Neural cell (in vitro differentiated cells): Measurements from ENCODE around the gene DPP3. TPM values are rescaled to one million over a fixed set of nuclear protein-coding genes. Genes with fewer than 3 reads are reported as not detected.

ENCODE experiments used
- H2AFZ ChIP-seq: fragments of 200-600, 300-800 bp; sonication (generic), shearing (Covaris generic); 2 replicates; pipeline ENCODE4 v1.6.0; 2014; ENCODE audit warnings: low read depth, mild to moderate bottlenecking, antibody characterized with exemption, low read length, moderate library complexity
- H3F3A ChIP-seq: fragments of 200-600 bp; shearing (Covaris generic); 2 replicates; pipeline ENCODE4 v1.6.1; 2016; ENCODE audit warnings: mild to moderate bottlenecking, moderate library complexity, mixed read lengths, antibody characterized with exemption, low read length; ENCODE audit not compliant: insufficient read depth, poor library complexity, severe bottlenecking
- H3K27ac ChIP-seq: fragments of 200-600, 300-800 bp; sonication (generic), shearing (Covaris generic); 2 replicates; pipeline ENCODE4 v1.5.1; 2014; ENCODE audit warnings: mild to moderate bottlenecking, low read length, moderate library complexity
- H3K27me3 ChIP-seq: fragments of 300-800, 200-600 bp; sonication (generic), shearing (Covaris generic); 2 replicates; pipeline ENCODE4 v1.6.0; 2014; ENCODE audit warnings: mild to moderate bottlenecking, low read depth, low read length, moderate library complexity; ENCODE audit not compliant: insufficient read depth
- H3K36me3 ChIP-seq: fragments of 300-800, 200-600 bp; sonication (generic), shearing (Covaris generic); 2 replicates; pipeline ENCODE4 v1.5.1; 2014; ENCODE audit warnings: mild to moderate bottlenecking, antibody characterized with exemption, low read length, moderate library complexity; ENCODE audit not compliant: insufficient read depth
- H3K4me2 ChIP-seq: fragments of 300-800, 200-600 bp; sonication (generic), shearing (Covaris generic); 2 replicates; pipeline ENCODE4 v1.6.0; 2014; ENCODE audit warnings: mild to moderate bottlenecking, low read length
- H3K4me3 ChIP-seq: fragments of 300-800, 200-600 bp; sonication (generic), shearing (Covaris generic); 2 replicates; pipeline ENCODE4 v1.5.1; 2014; ENCODE audit warnings: mild to moderate bottlenecking, low read length, moderate library complexity
- H3K79me2 ChIP-seq: fragments of 200-600 bp; shearing (Covaris generic); replicated peaks from 2 replicates; pipeline ENCODE4 v1.6.0; 2014; ENCODE audit warnings: mild to moderate bottlenecking, low read length, moderate library complexity; ENCODE audit not compliant: insufficient read depth
- H3K9ac ChIP-seq: fragments of 300-800, 200-600 bp; sonication (generic), shearing (Covaris generic); 2 replicates; pipeline ENCODE4 v1.6.1; 2016; ENCODE audit warnings: mild to moderate bottlenecking, low read length, mixed read lengths
- H3K9me2 ChIP-seq: fragments of 200-600 bp; shearing (Covaris generic); 2 replicates; pipeline ENCODE4 v1.6.1; 2016; ENCODE audit warnings: mild to moderate bottlenecking, low read length, mixed read lengths; ENCODE audit not compliant: insufficient read depth
- H3K9me3 ChIP-seq: fragments of 200-600, 300-800 bp; sonication (generic), shearing (Covaris generic); 2 replicates; pipeline ENCODE4 v1.6.1; 2016; ENCODE audit warnings: mild to moderate bottlenecking, mixed run types, low read length, moderate library complexity, mixed read lengths
- H4K20me1 ChIP-seq: fragments of 200-600 bp; shearing (Covaris generic); 2 replicates; pipeline ENCODE4 v1.6.1; 2016; ENCODE audit warnings: mild to moderate bottlenecking, mixed run types; ENCODE audit not compliant: insufficient read depth
- EP300 ChIP-seq: fragments of 450-650 bp; conservative IDR thresholded peaks from 2 replicates; pipeline ENCODE4 v1.6.1; 2014; ENCODE audit warnings: antibody characterized with exemption, mild to moderate bottlenecking, moderate library complexity; ENCODE audit not compliant: poor library complexity, severe bottlenecking
- EZH2 ChIP-seq: fragments of 200-600, 300-800 bp; shearing (Covaris generic), sonication (generic); IDR thresholded peaks from 2 replicates; pipeline ENCODE4 v1.6.1; 2014; ENCODE audit warnings: antibody characterized with exemption, low read length, borderline replicate concordance, mild to moderate bottlenecking; ENCODE audit not compliant: insufficient read depth, poor library complexity, severe bottlenecking
- MXI1 ChIP-seq: fragments of 450-650 bp; conservative IDR thresholded peaks from 2 replicates; pipeline ENCODE4 v1.6.1; 2014; ENCODE audit warnings: antibody characterized with exemption, mild to moderate bottlenecking; ENCODE audit not compliant: poor library complexity, severe bottlenecking
- POLR2AphosphoS5 ChIP-seq: IDR thresholded peaks from 2 replicates; pipeline ENCODE4 v1.6.1; 2012
- RAD21 ChIP-seq: fragments of 450-650 bp; conservative IDR thresholded peaks from 2 replicates; pipeline ENCODE4 v1.6.1; 2014; ENCODE audit warnings: antibody characterized with exemption, mild to moderate bottlenecking, moderate library complexity
- REST ChIP-seq: IDR thresholded peaks from 2 replicates; pipeline ENCODE4 v1.6.1; 2012; ENCODE audit warnings: borderline replicate concordance
- SMC3 ChIP-seq: fragments of 450-650 bp; conservative IDR thresholded peaks from 2 replicates; pipeline ENCODE4 v1.6.1; 2014; ENCODE audit warnings: antibody characterized with exemption, mild to moderate bottlenecking, moderate library complexity; ENCODE audit not compliant: poor library complexity
- TAF1 ChIP-seq: IDR thresholded peaks from 2 replicates; pipeline ENCODE4 v1.6.1; 2012; ENCODE audit warnings: low read depth
- polyA plus RNA-seq: library from polyadenylated mRNA; depleted of rRNA; stranded (reverse); fragments of >200 nt; gene quantifications from 2 replicates; pipeline ENCODE4 v1.2.3, GENCODE V29; 2014
- TF ChIP-seq, protein P1 (sequence below): fragments of 450-650 bp; IDR thresholded peaks from 2 replicates; pipeline ENCODE4 v1.5.1; 2014; ENCODE audit warnings: antibody characterized with exemption, mild to moderate bottlenecking, moderate library complexity; ENCODE audit not compliant: poor library complexity, severe bottlenecking

DPP3 gene
- polyA plus RNA-seq, 1 donor from 2014 or later, result 71.7 TPM

- no peak overlapping the region for H3K27ac ChIP-seq
- no peak overlapping the region for H3K9ac ChIP-seq
- no peaks in the 10 kb centered on the region for H3K27me3 ChIP-seq
- H3K9me2 ChIP-seq, result no peaks in the 10 kb centered on the region
- no peaks in the 10 kb centered on the region for H3F3A ChIP-seq
- no peak overlapping the region for H3K4me3 ChIP-seq
- no peaks in the 10 kb centered on the region for H3K36me3 ChIP-seq
- no peaks in the 10 kb centered on the region for H3K9me3 ChIP-seq
- TF ChIP-seq MXI1, result no peak
- no peak for TF ChIP-seq SMC3
- no peak for TF ChIP-seq RAD21
- no peaks in the 10 kb centered on the region for H4K20me1 ChIP-seq
- no peak overlapping the region for H3K4me2 ChIP-seq
- no peak overlapping the region for H2AFZ ChIP-seq
- H3K79me2 ChIP-seq, result no peaks in the 10 kb centered on the region
Measured at GRCh38 chr11:66541892-66542291, 61.7 kb downstream of the DPP3 start.

- Histone ChIP-seq H3K36me3 (no peaks in the 10 kb centered on the region), H4K20me1 (no peaks in the 10 kb centered on the region), H2AFZ (no peak overlapping the region), H3K9ac (no peak overlapping the region), H3K79me2 (no peaks in the 10 kb centered on the region), H3K4me2 (no peak overlapping the region), H3K9me2 (no peaks in the 10 kb centered on the region), H3K4me3 (no peak overlapping the region), H3K9me3 (no peaks in the 10 kb centered on the region), H3F3A (no peaks in the 10 kb centered on the region), H3K27me3 (no peaks in the 10 kb centered on the region), H3K27ac (no peak overlapping the region)
- TF ChIP-seq MXI1 (no peak), EZH2 (no peak), SMC3 (no peak), EP300 (no peak), RAD21 (no peak), POLR2AphosphoS5 (no peak), REST (no peak), TAF1 (no peak)
- TF ChIP-seq, protein P1, sequence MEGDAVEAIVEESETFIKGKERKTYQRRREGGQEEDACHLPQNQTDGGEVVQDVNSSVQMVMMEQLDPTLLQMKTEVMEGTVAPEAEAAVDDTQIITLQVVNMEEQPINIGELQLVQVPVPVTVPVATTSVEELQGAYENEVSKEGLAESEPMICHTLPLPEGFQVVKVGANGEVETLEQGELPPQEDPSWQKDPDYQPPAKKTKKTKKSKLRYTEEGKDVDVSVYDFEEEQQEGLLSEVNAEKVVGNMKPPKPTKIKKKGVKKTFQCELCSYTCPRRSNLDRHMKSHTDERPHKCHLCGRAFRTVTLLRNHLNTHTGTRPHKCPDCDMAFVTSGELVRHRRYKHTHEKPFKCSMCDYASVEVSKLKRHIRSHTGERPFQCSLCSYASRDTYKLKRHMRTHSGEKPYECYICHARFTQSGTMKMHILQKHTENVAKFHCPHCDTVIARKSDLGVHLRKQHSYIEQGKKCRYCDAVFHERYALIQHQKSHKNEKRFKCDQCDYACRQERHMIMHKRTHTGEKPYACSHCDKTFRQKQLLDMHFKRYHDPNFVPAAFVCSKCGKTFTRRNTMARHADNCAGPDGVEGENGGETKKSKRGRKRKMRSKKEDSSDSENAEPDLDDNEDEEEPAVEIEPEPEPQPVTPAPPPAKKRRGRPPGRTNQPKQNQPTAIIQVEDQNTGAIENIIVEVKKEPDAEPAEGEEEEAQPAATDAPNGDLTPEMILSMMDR, result no peak
Measured at GRCh38 chr11:66542362-66542761, 62.1 kb downstream of the DPP3 start.
